ENCODE results near the gene DCP1A. TPM values are rescaled to one million over a fixed set of nuclear protein-coding genes. Genes with fewer than 3 reads are reported as not detected.
A peak's percentile ranks its signal among the peaks of the same experiment; 100 is the strongest.
"Not testable (repeated sequence)": the region's sequence is repeated elsewhere in the genome, so short reads cannot be mapped to it uniquely, and the experiment has no call there.

Gene DCP1A
- polyA plus RNA-seq, 4 donors = 4.1 to 24.1 (median 6.8) TPM

DNA sequence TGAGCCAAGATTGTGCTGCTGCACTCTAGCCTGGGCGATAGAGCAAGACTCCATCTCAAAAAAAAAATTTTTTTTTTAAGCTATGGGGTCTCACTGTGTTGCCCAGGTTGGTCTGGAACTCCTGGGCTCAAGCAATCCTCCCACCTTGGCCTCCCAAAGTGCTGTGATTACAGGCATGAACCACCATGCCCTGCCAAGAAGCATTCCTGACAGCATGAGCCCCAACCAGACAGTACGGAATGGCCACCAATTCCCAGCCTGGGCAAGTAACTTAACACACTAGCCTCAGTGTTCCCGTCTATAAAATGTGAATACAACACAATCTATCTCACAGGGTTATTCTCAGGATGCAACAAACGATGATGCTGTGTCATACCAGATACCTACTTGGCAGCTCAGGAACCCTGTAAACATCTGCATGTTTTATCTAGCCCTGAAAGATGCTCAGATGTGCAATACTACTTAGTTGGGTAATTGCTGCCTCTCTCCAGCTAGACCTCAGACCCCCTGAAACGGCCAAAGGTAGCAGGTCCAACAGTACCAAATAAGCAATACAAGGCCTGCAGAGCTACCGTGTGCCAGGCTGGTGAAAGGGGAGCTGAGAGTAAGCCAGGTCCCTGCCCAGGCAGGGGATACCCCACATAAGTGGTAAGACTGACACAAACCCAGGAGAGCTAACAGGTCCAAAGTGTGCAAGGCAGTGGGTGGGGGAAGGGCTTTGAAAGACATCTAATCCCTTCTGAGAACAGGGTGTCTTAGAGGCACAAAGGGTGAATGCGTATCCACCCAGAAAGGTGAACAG is 93.4 kb downstream of the DCP1A start:
- H3K4me3 ChIP-seq (ENCODE audit: low read depth in 1 of 3, low read length in 3 of 3) = peak overlapping the region; percentile 73 to 96 (median 82)
- 41 to 63% (median 45%) methylated on average over 7 of the region's 7 CpGs for WGBS, 3 donors
- DNase-seq (peak; percentile 45 to 50), FAIRE-seq (no peak)
- H3K9me3 ChIP-seq (ENCODE audit: control insufficient read depth in 2 of 2, insufficient read depth in 1 of 2, low read depth in 1 of 2, low read length in 1 of 2) = no peaks in the 10 kb centered on the region
- H3K27me3 ChIP-seq (ENCODE audit: control insufficient read depth in 3 of 3, insufficient read depth in 3 of 3, low read length in 3 of 3) = no peaks in the 10 kb centered on the region
- H3K27ac ChIP-seq (ENCODE audit: low read depth in 1 of 3, low read length in 2 of 3) = peak overlapping the region in 2 of 3 donors; percentile 84 to 94
- H3K36me3 ChIP-seq (ENCODE audit: control insufficient read depth in 3 of 3, insufficient read depth in 2 of 3, low read depth in 1 of 3, low read length in 3 of 3) = peaks cover 0 to 16% (median 0%) of the 10 kb centered on the region in 3 donors
- H3K4me1 ChIP-seq (ENCODE audit: control insufficient read depth in 3 of 3, insufficient read depth in 2 of 3, low read depth in 1 of 3, low read length in 2 of 3) = peaks cover 3 to 17% (median 17%) of the 10 kb centered on the region in 3 donors

DNA sequence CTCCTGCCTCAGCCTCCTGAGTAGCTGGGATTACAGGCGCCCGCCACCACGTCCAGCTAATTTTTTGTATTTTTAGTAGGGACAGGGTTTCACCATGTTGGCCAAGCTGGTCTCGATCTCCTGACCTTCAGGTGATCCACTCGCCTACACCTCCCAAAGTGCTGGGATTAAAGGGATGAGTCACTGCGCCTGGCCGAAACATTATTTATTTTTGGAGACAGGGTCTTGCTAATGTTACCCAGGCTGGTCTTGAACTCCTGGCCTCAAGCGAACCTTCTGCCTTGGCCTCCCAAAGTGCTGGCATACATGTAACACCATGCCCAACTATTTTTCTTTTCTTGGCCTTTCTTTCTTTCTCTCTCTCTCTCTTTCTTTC is 94.4 kb downstream of the DCP1A start:
- H3K9me3 ChIP-seq (ENCODE audit: control insufficient read depth in 2 of 2, insufficient read depth in 1 of 2, low read depth in 1 of 2, low read length in 1 of 2); FAIRE-seq; H3K4me3 ChIP-seq (ENCODE audit: low read depth in 1 of 3, low read length in 3 of 3); H3K27me3 ChIP-seq (ENCODE audit: control insufficient read depth in 3 of 3, insufficient read depth in 3 of 3, low read length in 3 of 3); DNase-seq: not testable (repeated sequence)
- H3K36me3 ChIP-seq (ENCODE audit: control insufficient read depth in 3 of 3, insufficient read depth in 2 of 3, low read depth in 1 of 3, low read length in 3 of 3) = peaks cover 0 to 16% (median 0%) of the 10 kb centered on the region in 3 donors
- H3K4me1 ChIP-seq (ENCODE audit: control insufficient read depth in 3 of 3, insufficient read depth in 2 of 3, low read depth in 1 of 3, low read length in 2 of 3) = peaks cover 3 to 17% (median 17%) of the 10 kb centered on the region in 3 donors
- H3K27ac ChIP-seq (ENCODE audit: low read depth in 1 of 3, low read length in 2 of 3) = peak overlapping the region in 1 of 3 donors; percentile 1
- 85 to 89% (median 88%) methylated on average over 8 of the region's 8 CpGs for WGBS, 3 donors

DNA sequence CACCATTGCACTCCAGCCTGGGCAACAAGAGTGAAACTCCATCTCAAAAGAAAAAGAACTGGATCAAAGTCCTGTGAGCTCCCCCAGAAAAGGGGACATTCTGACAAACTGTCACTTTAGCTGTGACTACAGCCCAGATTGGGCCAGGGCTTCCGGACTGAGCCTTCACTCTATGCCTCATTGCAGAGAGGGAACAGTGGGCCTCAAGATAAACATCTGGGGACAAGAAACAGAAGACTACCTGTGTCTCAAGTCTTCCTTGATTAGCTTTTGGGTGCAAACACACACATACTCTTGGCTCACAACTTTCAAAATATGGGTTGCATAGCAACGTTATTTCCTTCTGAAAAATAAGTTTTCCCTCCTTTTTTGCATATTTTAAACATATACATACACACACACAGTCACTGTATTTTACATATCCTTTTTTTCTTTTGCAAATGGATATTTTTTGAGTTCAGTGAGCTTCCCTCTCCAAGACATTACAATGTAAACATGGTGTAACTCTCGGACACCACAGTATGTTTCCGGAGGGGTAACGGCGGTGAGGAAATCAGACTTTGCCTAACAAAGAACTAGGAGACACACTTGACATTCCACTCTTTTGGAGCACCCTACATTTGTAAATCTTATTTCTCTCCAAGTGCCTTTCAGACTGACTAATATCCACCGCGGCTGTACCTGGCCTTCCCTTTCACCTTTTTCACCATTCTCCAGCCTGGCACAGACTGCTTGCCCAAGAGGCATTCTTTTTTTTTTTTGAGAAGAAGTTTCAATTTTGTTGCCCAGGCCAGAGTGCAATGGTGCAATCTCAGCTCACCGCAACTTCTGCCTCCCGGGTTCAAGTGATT is 95.0 kb downstream of the DCP1A start:
- DNase-seq (no peak), FAIRE-seq (no peak)
- H3K9me3 ChIP-seq (ENCODE audit: control insufficient read depth in 2 of 2, insufficient read depth in 1 of 2, low read depth in 1 of 2, low read length in 1 of 2) = no peaks in the 10 kb centered on the region
- H3K4me1 ChIP-seq (ENCODE audit: control insufficient read depth in 3 of 3, insufficient read depth in 2 of 3, low read depth in 1 of 3, low read length in 2 of 3) = peaks cover 3 to 20% (median 17%) of the 10 kb centered on the region in 3 donors
- H3K4me3 ChIP-seq (ENCODE audit: low read depth in 1 of 3, low read length in 3 of 3) = no peak overlapping the region
- peak overlapping the region in 1 of 3 donors; percentile 63 for H3K27ac ChIP-seq (ENCODE audit: low read depth in 1 of 3, low read length in 2 of 3)
- H3K27me3 ChIP-seq (ENCODE audit: control insufficient read depth in 3 of 3, insufficient read depth in 3 of 3, low read length in 3 of 3) = no peaks in the 10 kb centered on the region
- H3K36me3 ChIP-seq (ENCODE audit: control insufficient read depth in 3 of 3, insufficient read depth in 2 of 3, low read depth in 1 of 3, low read length in 3 of 3) = peaks cover 0 to 18% (median 0%) of the 10 kb centered on the region in 3 donors
- WGBS, 3 donors = 32 to 48% (median 41%) methylated on average over 10 of the region's 10 CpGs

DNA sequence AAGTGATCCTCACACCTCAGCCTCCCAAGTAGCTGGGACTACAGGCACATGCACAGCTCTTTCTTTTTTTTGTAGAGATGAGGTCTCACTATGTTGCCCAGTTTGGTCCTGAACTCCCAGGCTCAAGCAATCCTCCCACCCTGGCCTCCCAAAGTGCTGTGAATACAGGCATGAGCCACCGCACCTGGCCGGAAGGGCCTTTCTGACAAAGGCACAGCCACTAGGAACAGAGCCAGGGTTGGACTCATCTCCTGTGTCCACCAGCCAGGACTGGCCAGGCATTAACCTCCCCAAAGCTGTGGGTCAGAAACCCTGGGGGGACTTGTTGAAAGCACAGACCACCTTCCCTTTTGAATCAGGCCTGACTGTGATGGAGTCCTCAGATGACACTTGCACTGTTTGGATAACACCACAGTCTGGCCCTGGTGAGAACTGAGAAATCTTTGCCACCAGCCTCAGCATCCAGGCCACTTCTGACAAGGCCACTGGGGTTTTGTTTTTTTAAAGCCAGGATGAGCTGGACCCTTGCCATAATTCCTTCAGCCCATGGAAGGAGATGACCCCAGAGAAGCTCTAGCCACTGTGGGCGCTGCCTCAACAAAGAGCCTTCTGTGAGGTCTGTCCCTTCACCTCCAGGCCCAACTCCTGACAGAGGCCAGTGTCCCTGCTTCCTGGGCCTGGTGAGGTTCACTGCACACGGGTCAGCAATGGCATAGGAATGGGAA is 96.3 kb downstream of the DCP1A start:
- H3K27ac ChIP-seq (ENCODE audit: low read depth in 1 of 3, low read length in 2 of 3) = peak overlapping the region in 1 of 3 donors; percentile 7

DNA sequence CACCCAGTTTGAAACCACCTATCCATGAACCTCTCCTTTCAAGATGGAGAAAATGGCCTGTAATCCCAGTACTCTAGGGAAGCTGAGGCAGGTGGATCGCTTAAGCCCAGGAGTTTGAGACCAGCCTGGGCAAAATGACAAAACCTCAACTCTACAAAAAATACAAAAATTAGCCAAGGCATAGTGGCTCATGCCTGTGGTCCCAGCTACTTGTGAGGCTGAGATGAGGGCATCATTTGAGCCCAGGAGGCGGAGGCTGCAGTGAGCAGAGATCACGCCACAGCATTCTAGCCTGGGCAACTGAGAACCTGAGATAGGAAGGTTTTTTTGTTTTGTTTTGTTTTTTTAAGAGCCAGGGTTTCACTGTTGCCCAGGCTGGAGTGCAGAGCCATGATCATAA is 96.9 kb downstream of the DCP1A start:
- Histone ChIP-seq H3K4me3 (ENCODE audit: low read depth in 1 of 3, low read length in 3 of 3) (no peak overlapping the region), H3K4me1 (ENCODE audit: control insufficient read depth in 3 of 3, insufficient read depth in 2 of 3, low read depth in 1 of 3, low read length in 2 of 3) (peaks cover 3 to 20% (median 17%) of the 10 kb centered on the region in 3 donors), H3K36me3 (ENCODE audit: control insufficient read depth in 3 of 3, insufficient read depth in 2 of 3, low read depth in 1 of 3, low read length in 3 of 3) (peaks cover 0 to 21% (median 0%) of the 10 kb centered on the region in 3 donors), H3K27me3 (ENCODE audit: control insufficient read depth in 3 of 3, insufficient read depth in 3 of 3, low read length in 3 of 3) (no peaks in the 10 kb centered on the region), H3K9me3 (ENCODE audit: control insufficient read depth in 2 of 2, insufficient read depth in 1 of 2, low read depth in 1 of 2, low read length in 1 of 2) (peaks cover 0 to 6% of the 10 kb centered on the region in 2 donors), H3K27ac (ENCODE audit: low read depth in 1 of 3, low read length in 2 of 3) (no peak overlapping the region)
- FAIRE-seq (no peak), DNase-seq (no peak)
- WGBS, 3 donors = 96 to 97% (median 97%) methylated on average over 3 of the region's 3 CpGs

More for the DNA sequence above, 96.3 kb downstream of the DCP1A start:
- Histone ChIP-seq H3K27me3 (ENCODE audit: control insufficient read depth in 3 of 3, insufficient read depth in 3 of 3, low read length in 3 of 3) (no peaks in the 10 kb centered on the region), H3K36me3 (ENCODE audit: control insufficient read depth in 3 of 3, insufficient read depth in 2 of 3, low read depth in 1 of 3, low read length in 3 of 3) (peaks cover 0 to 18% (median 0%) of the 10 kb centered on the region in 3 donors), H3K9me3 (ENCODE audit: control insufficient read depth in 2 of 2, insufficient read depth in 1 of 2, low read depth in 1 of 2, low read length in 1 of 2) (peaks cover 0 to under 1% of the 10 kb centered on the region in 2 donors), H3K4me3 (ENCODE audit: low read depth in 1 of 3, low read length in 3 of 3) (no peak overlapping the region), H3K4me1 (ENCODE audit: control insufficient read depth in 3 of 3, insufficient read depth in 2 of 3, low read depth in 1 of 3, low read length in 2 of 3) (peaks cover 3 to 20% (median 17%) of the 10 kb centered on the region in 3 donors)
- no peak for FAIRE-seq
- DNase-seq = no peak
- WGBS, 3 donors = 86 to 91% (median 89%) methylated on average over 4 of the region's 4 CpGs

DNA sequence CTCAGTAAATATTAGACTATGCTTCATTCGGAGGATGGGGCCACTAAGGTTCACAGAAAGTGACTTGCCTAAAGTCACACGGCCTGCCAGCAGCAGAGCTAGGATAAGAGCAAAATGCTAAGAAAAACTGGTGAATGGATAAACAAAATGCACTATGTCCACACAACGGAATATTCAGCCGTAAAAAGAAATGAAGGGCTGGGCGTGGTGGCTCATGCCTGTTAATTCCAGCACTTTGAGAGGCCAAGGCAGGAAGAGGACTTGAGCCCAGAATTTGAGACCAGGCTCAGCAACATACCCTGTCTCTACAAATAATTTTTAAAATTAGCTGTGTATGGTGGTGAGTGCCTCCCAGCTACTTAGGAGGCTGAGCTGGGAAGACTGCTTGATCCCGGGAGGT is 99.2 kb downstream of the DCP1A start:
- no peaks in the 10 kb centered on the region for H3K27me3 ChIP-seq (ENCODE audit: control insufficient read depth in 3 of 3, insufficient read depth in 3 of 3, low read length in 3 of 3)
- no peak for FAIRE-seq
- peaks cover 0 to 17% (median 6%) of the 10 kb centered on the region in 3 donors for H3K4me1 ChIP-seq (ENCODE audit: control insufficient read depth in 3 of 3, insufficient read depth in 2 of 3, low read depth in 1 of 3, low read length in 2 of 3)
- peaks cover 0 to 8% of the 10 kb centered on the region in 2 donors for H3K9me3 ChIP-seq (ENCODE audit: control insufficient read depth in 2 of 2, insufficient read depth in 1 of 2, low read depth in 1 of 2, low read length in 1 of 2)
- WGBS, 3 donors = 62 to 75% (median 65%) methylated on average over 6 of the region's 6 CpGs
- no peak for DNase-seq
- H3K27ac ChIP-seq (ENCODE audit: low read depth in 1 of 3, low read length in 2 of 3) = no peak overlapping the region
- H3K4me3 ChIP-seq (ENCODE audit: low read depth in 1 of 3, low read length in 3 of 3) = no peak overlapping the region
- peaks cover 0 to 34% (median 0%) of the 10 kb centered on the region in 3 donors for H3K36me3 ChIP-seq (ENCODE audit: control insufficient read depth in 3 of 3, insufficient read depth in 2 of 3, low read depth in 1 of 3, low read length in 3 of 3)

DNA sequence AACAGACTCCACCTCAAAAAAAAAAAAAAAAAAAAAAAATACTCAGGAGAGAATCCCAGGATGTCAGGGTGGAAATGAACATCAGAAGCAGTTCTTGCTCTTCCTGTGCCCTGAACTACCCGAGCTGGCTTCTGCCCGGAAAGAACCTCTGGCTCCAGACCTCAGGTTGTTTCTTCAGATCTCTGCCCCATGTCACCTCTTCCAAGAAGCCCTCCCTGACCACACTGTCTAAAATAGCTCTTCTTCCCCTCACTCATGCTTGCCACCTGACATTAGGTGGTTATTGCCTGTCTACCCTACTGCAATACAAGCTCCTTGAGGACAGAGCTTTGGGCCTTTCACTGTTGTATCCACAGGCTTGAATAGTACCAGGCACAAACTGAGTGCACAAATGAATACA is 99.7 kb downstream of the DCP1A start:
- DNase-seq = no peak
- WGBS, 3 donors = 61 to 75% (median 74%) methylated on average over 2 of the region's 2 CpGs
- FAIRE-seq = no peak
- Histone ChIP-seq H3K9me3 (ENCODE audit: control insufficient read depth in 2 of 2, insufficient read depth in 1 of 2, low read depth in 1 of 2, low read length in 1 of 2) (peaks cover 0 to 8% of the 10 kb centered on the region in 2 donors), H3K36me3 (ENCODE audit: control insufficient read depth in 3 of 3, insufficient read depth in 2 of 3, low read depth in 1 of 3, low read length in 3 of 3) (peaks cover 0 to 36% (median 0%) of the 10 kb centered on the region in 3 donors), H3K4me3 (ENCODE audit: low read depth in 1 of 3, low read length in 3 of 3) (no peak overlapping the region), H3K27ac (ENCODE audit: low read depth in 1 of 3, low read length in 2 of 3) (no peak overlapping the region), H3K27me3 (ENCODE audit: control insufficient read depth in 3 of 3, insufficient read depth in 3 of 3, low read length in 3 of 3) (no peaks in the 10 kb centered on the region), H3K4me1 (ENCODE audit: control insufficient read depth in 3 of 3, insufficient read depth in 2 of 3, low read depth in 1 of 3, low read length in 2 of 3) (peaks cover 0 to 13% (median 3%) of the 10 kb centered on the region in 3 donors)

DNA sequence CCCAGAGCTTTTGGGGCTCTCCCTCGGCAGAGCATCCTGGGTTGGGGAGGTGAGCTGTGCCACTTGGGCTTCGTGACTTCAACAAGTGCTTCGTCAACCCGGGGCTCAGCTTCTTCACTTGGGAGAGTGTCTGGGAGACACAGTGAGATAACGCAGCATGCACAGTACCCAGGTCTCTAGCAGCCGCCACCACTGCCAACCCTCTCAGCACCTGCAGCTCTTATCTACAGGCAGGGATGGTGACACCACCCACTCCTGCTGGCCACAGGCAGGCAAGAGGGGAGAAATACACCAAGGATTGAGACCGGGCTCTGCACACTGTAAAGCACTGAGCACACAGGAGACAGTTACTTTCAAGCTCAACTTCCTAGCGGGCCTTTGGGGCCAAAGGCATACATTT is 103.1 kb downstream of the DCP1A start:
- FAIRE-seq (no peak), DNase-seq (peak in 1 of 2 donors; percentile 49)
- H3K36me3 ChIP-seq (ENCODE audit: control insufficient read depth in 3 of 3, insufficient read depth in 2 of 3, low read depth in 1 of 3, low read length in 3 of 3) = peaks cover 3 to 58% (median 9%) of the 10 kb centered on the region in 3 donors
- H3K4me3 ChIP-seq (ENCODE audit: low read depth in 1 of 3, low read length in 3 of 3) = no peak overlapping the region
- peaks cover 0 to 7% (median 0%) of the 10 kb centered on the region in 3 donors for H3K4me1 ChIP-seq (ENCODE audit: control insufficient read depth in 3 of 3, insufficient read depth in 2 of 3, low read depth in 1 of 3, low read length in 2 of 3)
- 18 to 69% (median 36%) methylated on average over 8 of the region's 8 CpGs for WGBS, 3 donors
- peaks cover 0 to 8% of the 10 kb centered on the region in 2 donors for H3K9me3 ChIP-seq (ENCODE audit: control insufficient read depth in 2 of 2, insufficient read depth in 1 of 2, low read depth in 1 of 2, low read length in 1 of 2)
- peak overlapping the region in 1 of 3 donors; percentile 1 for H3K27ac ChIP-seq (ENCODE audit: low read depth in 1 of 3, low read length in 2 of 3)
- no peaks in the 10 kb centered on the region for H3K27me3 ChIP-seq (ENCODE audit: control insufficient read depth in 3 of 3, insufficient read depth in 3 of 3, low read length in 3 of 3)

Measured in small intestine (tissue), 7 donors.